Measurements from ENCODE around the gene QKI.

QKI gene

DNA sequence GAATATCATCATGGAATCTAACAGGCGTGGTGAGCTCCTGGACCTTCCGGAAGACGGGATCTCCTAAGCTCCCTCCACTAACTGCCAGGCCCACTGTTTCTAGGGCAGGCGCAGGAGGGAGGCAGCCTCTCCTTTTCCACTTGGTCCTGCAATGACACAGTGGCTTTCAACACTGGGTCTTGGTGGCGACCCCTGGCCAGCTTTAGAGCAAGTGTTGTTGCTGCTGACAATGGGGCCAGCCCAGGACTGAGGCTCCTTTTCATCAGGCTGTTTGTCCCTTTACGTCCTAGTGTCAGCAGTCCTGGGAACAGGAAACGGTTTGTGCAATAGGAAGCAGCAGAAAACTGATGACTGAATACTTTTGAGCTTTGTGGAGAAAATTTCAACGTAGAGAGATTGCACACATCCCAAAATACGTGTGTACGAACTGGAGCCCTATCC is 9.7 kb upstream of the QKI start:
- peak; percentile 89 for DNase-seq (ENCODE audit: low read depth)
- TF ChIP-seq MYC (IDR thresholded peaks at IDR 0.05; ENCODE audit: low read depth, low read length) (peak; percentile 47), POLR2A (IDR thresholded peaks at IDR 0.05; ENCODE audit: extremely low read depth, insufficient read length) (no peak)
- TF ChIP-seq, protein P1, sequence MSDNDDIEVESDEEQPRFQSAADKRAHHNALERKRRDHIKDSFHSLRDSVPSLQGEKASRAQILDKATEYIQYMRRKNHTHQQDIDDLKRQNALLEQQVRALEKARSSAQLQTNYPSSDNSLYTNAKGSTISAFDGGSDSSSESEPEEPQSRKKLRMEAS (IDR thresholded peaks at IDR 0.05; ENCODE audit: low read depth, low read length): 0 out of 2 replicates have a peak, but pooled peaks have one; percentile 29
- H3K4me3 ChIP-seq (ENCODE audit: low read depth, low read length): peak overlapping the region; percentile 1

DNA sequence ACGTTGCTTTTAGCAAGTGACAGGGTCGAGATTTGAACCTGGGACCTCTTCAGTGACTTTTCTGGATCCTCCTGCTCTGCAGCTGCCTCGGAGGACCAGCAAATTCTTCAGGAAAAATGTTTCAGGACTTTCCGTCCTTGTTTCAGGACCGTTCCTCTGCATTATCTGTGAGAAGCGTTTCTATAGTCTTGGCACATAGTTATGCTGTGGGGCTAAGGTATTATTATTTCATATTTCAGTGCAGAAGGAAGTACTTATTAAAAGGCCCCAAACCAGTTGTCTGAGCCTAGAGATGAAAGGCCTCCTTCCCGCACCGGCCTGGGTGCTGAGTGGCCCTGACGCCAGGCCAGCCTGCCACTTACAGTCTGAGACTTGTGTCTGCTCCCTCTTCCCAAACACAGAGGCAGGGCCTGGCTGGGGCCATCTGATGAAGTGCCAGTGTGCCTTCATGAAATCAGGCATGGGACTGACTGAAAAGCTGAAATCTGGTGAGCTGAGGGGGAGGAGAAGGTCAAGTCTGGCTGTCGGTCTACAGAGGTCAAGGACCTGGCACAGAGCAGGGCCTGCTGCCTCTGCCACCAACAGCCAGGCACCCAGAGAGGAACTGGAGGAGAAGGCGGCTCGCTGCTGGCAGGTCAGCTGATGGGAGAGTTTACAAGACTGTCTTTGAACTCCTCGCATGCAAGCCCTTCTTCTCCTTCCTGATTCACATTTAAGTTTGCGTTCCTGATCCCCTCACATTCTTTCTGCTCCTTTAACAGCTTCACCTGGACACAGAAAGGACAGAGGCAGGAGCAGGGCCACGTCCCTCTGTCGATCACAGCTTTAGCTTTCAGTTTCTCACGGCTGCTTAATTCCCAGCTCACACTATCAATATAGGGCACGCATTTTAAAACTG is 8.9 kb upstream of the QKI start:
- peak overlapping the region; percentile 56 for H3K4me3 ChIP-seq (ENCODE audit: low read depth, low read length)

DNA sequence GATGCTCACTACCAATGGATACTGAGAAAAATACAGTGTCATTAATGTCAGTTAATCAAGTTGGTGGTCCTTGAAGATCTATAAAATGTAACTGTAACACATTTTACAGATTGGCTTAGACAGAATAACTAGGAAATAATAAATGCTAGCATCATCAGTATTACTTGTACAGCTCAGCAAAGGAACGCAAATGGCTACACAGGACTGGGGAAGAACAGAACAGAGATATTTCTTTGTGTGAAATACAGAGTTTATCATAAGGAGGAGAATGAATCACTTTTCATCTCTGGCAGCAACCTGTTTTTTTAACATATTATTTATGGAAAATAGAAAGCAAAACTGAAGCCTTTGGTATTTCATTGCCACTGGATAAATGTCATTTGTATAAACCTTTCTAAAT is 8.2 kb upstream of the QKI start:
- TF ChIP-seq POLR2A (IDR thresholded peaks at IDR 0.05; ENCODE audit: extremely low read depth, insufficient read length) (no peak), MYC (IDR thresholded peaks at IDR 0.05; ENCODE audit: low read depth, low read length) (no peak)
- TF ChIP-seq, protein P1 (IDR thresholded peaks at IDR 0.05; ENCODE audit: low read depth, low read length): no peak
- TF ChIP-seq, protein P2, sequence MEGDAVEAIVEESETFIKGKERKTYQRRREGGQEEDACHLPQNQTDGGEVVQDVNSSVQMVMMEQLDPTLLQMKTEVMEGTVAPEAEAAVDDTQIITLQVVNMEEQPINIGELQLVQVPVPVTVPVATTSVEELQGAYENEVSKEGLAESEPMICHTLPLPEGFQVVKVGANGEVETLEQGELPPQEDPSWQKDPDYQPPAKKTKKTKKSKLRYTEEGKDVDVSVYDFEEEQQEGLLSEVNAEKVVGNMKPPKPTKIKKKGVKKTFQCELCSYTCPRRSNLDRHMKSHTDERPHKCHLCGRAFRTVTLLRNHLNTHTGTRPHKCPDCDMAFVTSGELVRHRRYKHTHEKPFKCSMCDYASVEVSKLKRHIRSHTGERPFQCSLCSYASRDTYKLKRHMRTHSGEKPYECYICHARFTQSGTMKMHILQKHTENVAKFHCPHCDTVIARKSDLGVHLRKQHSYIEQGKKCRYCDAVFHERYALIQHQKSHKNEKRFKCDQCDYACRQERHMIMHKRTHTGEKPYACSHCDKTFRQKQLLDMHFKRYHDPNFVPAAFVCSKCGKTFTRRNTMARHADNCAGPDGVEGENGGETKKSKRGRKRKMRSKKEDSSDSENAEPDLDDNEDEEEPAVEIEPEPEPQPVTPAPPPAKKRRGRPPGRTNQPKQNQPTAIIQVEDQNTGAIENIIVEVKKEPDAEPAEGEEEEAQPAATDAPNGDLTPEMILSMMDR (IDR thresholded peaks at IDR 0.05; ENCODE audit: low read depth, low read length): no peak
- H3K4me3 ChIP-seq (ENCODE audit: low read depth, low read length): peak overlapping the region; percentile 56
- no peak for DNase-seq (ENCODE audit: low read depth)

More for the DNA sequence above, 8.9 kb upstream of the QKI start:
- DNase-seq (ENCODE audit: low read depth): peak; percentile 83
- TF ChIP-seq, protein P2 (IDR thresholded peaks at IDR 0.05; ENCODE audit: low read depth, low read length): no peak
- TF ChIP-seq, protein P1 (IDR thresholded peaks at IDR 0.05; ENCODE audit: low read depth, low read length): peak; percentile 23; the same call in 1 of the 2 replicates

DNA sequence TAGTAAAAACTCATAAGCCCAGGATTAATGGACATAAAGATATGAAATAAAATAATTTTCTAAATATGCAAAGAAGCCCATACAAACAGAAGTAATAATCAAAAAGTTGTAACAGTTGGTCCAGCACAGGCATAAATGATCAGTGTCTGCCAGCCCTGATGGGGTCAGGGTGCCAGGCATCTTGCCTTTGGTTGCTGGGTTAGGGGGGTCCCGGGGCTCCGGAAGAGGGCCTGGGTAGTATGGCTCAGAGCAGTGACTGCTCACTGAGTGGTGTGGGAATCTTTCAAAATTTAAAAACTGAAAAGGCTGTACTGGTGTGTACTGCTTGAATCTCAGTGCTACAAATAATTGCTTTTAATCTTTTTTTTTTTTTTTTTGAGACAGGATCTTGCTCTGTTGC is 7.7 kb upstream of the QKI start:
- no peak for TF ChIP-seq POLR2A (IDR thresholded peaks at IDR 0.05; ENCODE audit: extremely low read depth, insufficient read length)
- TF ChIP-seq MYC (IDR thresholded peaks at IDR 0.05; ENCODE audit: low read depth, low read length): no peak
- TF ChIP-seq, protein P2 (IDR thresholded peaks at IDR 0.05; ENCODE audit: low read depth, low read length): no peak
- TF ChIP-seq, protein P1 (IDR thresholded peaks at IDR 0.05; ENCODE audit: low read depth, low read length): no peak
- DNase-seq (ENCODE audit: low read depth): no peak
- H3K4me3 ChIP-seq (ENCODE audit: low read depth, low read length): no peak overlapping the region

DNA sequence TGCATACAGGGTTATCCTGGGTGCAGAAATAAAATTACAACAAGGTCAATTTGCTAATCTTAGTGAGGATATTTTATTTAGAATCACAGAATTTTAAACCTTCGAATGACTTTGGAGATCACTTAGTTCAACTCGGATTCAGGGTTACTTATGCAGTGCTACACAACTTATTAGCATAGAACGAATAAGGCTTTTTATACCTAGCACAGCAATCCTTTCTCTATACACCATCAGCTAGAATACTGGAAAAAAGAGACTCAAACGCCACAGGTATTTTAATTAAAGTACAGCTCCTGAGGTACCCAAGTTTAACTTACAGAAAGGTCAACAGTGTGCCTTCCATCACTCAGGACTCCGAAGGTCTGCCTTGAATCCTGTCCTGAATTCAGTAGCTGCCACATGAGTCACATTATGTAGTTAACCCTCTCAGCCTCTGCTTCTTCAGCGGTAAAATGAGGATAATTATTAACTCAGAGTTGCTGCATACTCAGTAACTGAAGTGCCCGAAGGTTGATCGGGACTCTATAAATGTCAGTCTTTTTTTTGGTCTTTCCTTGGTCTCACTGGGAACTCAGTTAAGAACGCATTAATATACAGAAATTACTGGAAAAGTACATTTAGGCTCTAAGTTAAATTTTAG is 6.0 kb upstream of the QKI start:
- TF ChIP-seq, protein P2 (IDR thresholded peaks at IDR 0.05; ENCODE audit: low read depth, low read length): no peak
- TF ChIP-seq MYC (IDR thresholded peaks at IDR 0.05; ENCODE audit: low read depth, low read length) (no peak), POLR2A (IDR thresholded peaks at IDR 0.05; ENCODE audit: extremely low read depth, insufficient read length) (no peak)
- TF ChIP-seq, protein P1 (IDR thresholded peaks at IDR 0.05; ENCODE audit: low read depth, low read length): no peak
- DNase-seq (ENCODE audit: low read depth): no peak
- no peak overlapping the region for H3K4me3 ChIP-seq (ENCODE audit: low read depth, low read length)

DNA sequence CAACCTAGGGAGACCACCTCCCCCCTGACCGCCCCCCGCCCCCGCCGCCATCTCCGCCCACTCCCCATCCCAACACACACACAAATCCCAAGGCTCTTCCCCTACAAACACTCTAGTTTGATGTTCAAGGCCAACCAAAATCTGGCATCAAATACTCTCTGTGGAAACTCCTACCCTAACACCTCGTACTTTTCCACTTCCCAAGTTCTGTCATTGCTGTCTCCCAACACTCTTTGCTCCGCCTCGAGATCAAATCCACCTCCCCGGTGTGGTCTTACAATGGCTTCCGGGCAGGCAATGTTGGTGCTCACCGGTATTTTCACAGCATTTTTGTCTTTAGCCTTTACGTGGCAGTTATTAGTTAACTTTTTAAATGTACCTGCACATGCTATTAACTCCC is 4.8 kb upstream of the QKI start:
- no peak for DNase-seq (ENCODE audit: low read depth)
- H3K4me3 ChIP-seq (ENCODE audit: low read depth, low read length): no peak overlapping the region
- TF ChIP-seq, protein P1 (IDR thresholded peaks at IDR 0.05; ENCODE audit: low read depth, low read length): no peak
